ENCODE data around the gene DYNLT1.

- TF ChIP-seq REST (IDR thresholded peaks at IDR 0.05; ENCODE audit: low read depth): no peak
- TF ChIP-seq, protein P1, sequence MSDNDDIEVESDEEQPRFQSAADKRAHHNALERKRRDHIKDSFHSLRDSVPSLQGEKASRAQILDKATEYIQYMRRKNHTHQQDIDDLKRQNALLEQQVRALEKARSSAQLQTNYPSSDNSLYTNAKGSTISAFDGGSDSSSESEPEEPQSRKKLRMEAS (IDR thresholded peaks at IDR 0.05): no peak
- TF ChIP-seq RAD21 (IDR thresholded peaks at IDR 0.05; ENCODE audit: low read depth): no peak
- no peak for TF ChIP-seq CEBPB (IDR thresholded peaks at IDR 0.05)
- TF ChIP-seq EGR1 (IDR thresholded peaks at IDR 0.05): no peak
- no peak for TF ChIP-seq USF1 (IDR thresholded peaks at IDR 0.05)
- no peak for TF ChIP-seq FOXM1 (IDR thresholded peaks at IDR 0.05; ENCODE audit: borderline replicate concordance, low read depth)
- no peak for TF ChIP-seq TCF12 (IDR thresholded peaks at IDR 0.05; ENCODE audit: low read depth)
- TF ChIP-seq TAF1 (IDR thresholded peaks at IDR 0.05; ENCODE audit: low read depth): no peak
- no peak for TF ChIP-seq EP300 (IDR thresholded peaks at IDR 0.05; ENCODE audit: borderline replicate concordance)
- no peak for TF ChIP-seq YY1 (IDR thresholded peaks at IDR 0.05; ENCODE audit: low read depth)
- no peak for TF ChIP-seq ZBTB7A (IDR thresholded peaks at IDR 0.05; ENCODE audit: low read depth)
- TF ChIP-seq CREB1 (IDR thresholded peaks at IDR 0.05; ENCODE audit: low read depth): no peak
- TF ChIP-seq NFIC (IDR thresholded peaks at IDR 0.05): no peak
These were observed 35.9 kb upstream of the DYNLT1 start for GRCh38 chr6:158680481-158680880.
